ENCODE measurements around the gene KIRREL2.

KIRREL2 gene

DNA sequence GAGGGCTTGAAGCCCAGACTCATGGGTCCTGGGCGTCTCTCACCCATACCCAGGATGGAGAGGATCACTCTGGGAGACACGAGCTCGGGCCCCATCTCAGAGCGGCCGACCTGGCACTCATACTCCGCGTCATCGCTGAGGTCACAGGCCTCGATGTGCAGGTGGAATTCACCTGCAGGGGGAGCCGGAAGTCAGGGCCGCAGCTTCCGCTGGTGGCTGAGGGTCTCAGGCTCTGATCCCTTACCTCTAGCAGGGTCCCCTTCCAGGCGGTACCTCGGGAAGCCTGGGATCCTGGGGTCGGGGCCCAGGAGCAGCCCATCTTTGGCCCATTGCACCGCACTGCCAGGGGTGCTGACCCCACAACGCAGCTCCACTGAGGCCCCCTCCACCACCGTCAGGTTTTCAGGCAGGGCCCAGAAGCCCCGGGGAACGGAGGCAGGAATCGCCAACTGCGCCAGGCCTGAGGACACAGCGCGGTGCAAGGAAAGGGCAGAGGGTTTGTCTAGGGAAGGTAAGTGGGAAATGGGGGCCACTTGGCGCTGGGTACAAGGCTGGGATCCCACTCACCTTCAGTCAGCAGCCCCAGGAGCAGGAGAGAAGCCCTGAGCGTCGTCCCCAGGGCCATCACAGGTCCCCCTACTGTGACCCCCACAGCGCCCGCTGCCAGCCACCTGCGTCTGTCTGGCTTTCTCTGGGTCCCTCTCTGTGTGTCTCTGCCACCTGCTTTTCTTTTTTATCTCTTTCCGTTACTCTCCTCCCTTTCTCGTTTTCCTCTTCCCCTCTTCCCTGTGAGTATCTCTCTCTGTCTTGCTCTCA is 5.3 kb upstream of the KIRREL2 start (continued):
- TF ChIP-seq PRDM6 (tag by site-specific recombination; IDR thresholded peaks at IDR 0.05), result no peak

GRCh38 chr19:35852029-35852780 is 4.5 kb upstream of the KIRREL2 start, which contains the start of gene NPHS1:
TSS of gene NPHS1 (minus strand) at chr19:35852504. CDS start at chr19:35851837, 667 bp downstream.
- Histone ChIP-seq H3K27ac (ENCODE audit: extremely low read depth, low read depth, low read length) (no peak within 1 kb of the TSS), H3K9me3 (ENCODE audit: control insufficient read depth, insufficient read depth, low read depth, low read length) (no peaks in the 10 kb centered on the region), H3K4me3 (ENCODE audit: low read depth, low read length) (no peak within 1 kb of the TSS), H3K36me3 (ENCODE audit: control insufficient read depth in 2 of 2, insufficient read depth in 1 of 2, low read length in 2 of 2) (no peaks in the 10 kb centered on the region), H3K4me1 (ENCODE audit: control insufficient read depth, insufficient read depth, low read length) (no peaks in the 10 kb centered on the region)
- ChIA-PET POLR2A (interaction anchor here (0.6 to 1.6 kb wide), 3 partner anchors 17 to 533 kb away, joined by 3 to 5 read pairs (median 4); no protein-coding TSS in a partner anchor), CTCF (interaction anchor here (0.6 to 1.4 kb wide), 3 partner anchors 17 to 242 kb away, joined by 3 read pairs; partner anchors contain the start of gene APLP1)
- TF ChIP-seq ZNF202 (tag by site-specific recombination; IDR thresholded peaks at IDR 0.05; ENCODE audit: borderline replicate concordance), result no peak
- TF ChIP-seq IKZF3 (tag by site-specific recombination; IDR thresholded peaks at IDR 0.05), result no peak
- peak; percentile 96 for TF ChIP-seq ZNF121 (tag by site-specific recombination; IDR thresholded peaks at IDR 0.05)
- TF ChIP-seq, protein P1, sequence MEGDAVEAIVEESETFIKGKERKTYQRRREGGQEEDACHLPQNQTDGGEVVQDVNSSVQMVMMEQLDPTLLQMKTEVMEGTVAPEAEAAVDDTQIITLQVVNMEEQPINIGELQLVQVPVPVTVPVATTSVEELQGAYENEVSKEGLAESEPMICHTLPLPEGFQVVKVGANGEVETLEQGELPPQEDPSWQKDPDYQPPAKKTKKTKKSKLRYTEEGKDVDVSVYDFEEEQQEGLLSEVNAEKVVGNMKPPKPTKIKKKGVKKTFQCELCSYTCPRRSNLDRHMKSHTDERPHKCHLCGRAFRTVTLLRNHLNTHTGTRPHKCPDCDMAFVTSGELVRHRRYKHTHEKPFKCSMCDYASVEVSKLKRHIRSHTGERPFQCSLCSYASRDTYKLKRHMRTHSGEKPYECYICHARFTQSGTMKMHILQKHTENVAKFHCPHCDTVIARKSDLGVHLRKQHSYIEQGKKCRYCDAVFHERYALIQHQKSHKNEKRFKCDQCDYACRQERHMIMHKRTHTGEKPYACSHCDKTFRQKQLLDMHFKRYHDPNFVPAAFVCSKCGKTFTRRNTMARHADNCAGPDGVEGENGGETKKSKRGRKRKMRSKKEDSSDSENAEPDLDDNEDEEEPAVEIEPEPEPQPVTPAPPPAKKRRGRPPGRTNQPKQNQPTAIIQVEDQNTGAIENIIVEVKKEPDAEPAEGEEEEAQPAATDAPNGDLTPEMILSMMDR (tag by site-specific recombination; IDR thresholded peaks at IDR 0.05), result no peak
- no peak for TF ChIP-seq ZNF555 (tag by site-specific recombination; conservative IDR thresholded peaks at IDR 0.05)
- TF ChIP-seq ZIC2 (tag by site-specific recombination; IDR thresholded peaks at IDR 0.05), result peak; percentile 100
- TF ChIP-seq ZNF596 (tag by site-specific recombination; IDR thresholded peaks at IDR 0.05), result peak; percentile 77
- TF ChIP-seq, protein P2, sequence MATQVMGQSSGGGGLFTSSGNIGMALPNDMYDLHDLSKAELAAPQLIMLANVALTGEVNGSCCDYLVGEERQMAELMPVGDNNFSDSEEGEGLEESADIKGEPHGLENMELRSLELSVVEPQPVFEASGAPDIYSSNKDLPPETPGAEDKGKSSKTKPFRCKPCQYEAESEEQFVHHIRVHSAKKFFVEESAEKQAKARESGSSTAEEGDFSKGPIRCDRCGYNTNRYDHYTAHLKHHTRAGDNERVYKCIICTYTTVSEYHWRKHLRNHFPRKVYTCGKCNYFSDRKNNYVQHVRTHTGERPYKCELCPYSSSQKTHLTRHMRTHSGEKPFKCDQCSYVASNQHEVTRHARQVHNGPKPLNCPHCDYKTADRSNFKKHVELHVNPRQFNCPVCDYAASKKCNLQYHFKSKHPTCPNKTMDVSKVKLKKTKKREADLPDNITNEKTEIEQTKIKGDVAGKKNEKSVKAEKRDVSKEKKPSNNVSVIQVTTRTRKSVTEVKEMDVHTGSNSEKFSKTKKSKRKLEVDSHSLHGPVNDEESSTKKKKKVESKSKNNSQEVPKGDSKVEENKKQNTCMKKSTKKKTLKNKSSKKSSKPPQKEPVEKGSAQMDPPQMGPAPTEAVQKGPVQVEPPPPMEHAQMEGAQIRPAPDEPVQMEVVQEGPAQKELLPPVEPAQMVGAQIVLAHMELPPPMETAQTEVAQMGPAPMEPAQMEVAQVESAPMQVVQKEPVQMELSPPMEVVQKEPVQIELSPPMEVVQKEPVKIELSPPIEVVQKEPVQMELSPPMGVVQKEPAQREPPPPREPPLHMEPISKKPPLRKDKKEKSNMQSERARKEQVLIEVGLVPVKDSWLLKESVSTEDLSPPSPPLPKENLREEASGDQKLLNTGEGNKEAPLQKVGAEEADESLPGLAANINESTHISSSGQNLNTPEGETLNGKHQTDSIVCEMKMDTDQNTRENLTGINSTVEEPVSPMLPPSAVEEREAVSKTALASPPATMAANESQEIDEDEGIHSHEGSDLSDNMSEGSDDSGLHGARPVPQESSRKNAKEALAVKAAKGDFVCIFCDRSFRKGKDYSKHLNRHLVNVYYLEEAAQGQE (tag by site-specific recombination; IDR thresholded peaks at IDR 0.05), result 0 out of 2 replicates have a peak, but pooled peaks have one; percentile 19
- no peak for TF ChIP-seq ZSCAN16 (tag by site-specific recombination; IDR thresholded peaks at IDR 0.05)
- no peak for TF ChIP-seq ZNF707 (tag by site-specific recombination; IDR thresholded peaks at IDR 0.05)
- TF ChIP-seq, protein P3, sequence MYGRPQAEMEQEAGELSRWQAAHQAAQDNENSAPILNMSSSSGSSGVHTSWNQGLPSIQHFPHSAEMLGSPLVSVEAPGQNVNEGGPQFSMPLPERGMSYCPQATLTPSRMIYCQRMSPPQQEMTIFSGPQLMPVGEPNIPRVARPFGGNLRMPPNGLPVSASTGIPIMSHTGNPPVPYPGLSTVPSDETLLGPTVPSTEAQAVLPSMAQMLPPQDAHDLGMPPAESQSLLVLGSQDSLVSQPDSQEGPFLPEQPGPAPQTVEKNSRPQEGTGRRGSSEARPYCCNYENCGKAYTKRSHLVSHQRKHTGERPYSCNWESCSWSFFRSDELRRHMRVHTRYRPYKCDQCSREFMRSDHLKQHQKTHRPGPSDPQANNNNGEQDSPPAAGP (tag by site-specific recombination; IDR thresholded peaks at IDR 0.05), result no peak
- TF ChIP-seq ZNF426 (tag by site-specific recombination; IDR thresholded peaks at IDR 0.05), result no peak
- TF ChIP-seq ZNF548 (tag by site-specific recombination; IDR thresholded peaks at IDR 0.05), result no peak
- TF ChIP-seq ZNF366 (tag by site-specific recombination; conservative IDR thresholded peaks at IDR 0.05), result peak; percentile 72
- TF ChIP-seq ZNF449 (tag by site-specific recombination; IDR thresholded peaks at IDR 0.05), result no peak
- no peak for TF ChIP-seq ZNF24 (tag by site-specific recombination; IDR thresholded peaks at IDR 0.05)
- no peak for TF ChIP-seq PRDM4 (tag by site-specific recombination; IDR thresholded peaks at IDR 0.05)
- TF ChIP-seq ZNF335 (tag by site-specific recombination; conservative IDR thresholded peaks at IDR 0.05), result peak; percentile 88
- no peak for TF ChIP-seq MZF1 (tag by site-specific recombination; IDR thresholded peaks at IDR 0.05; ENCODE audit: borderline replicate concordance)

Data from HEK293 (cell line).